Gastroesophageal sphincter (tissue), 4 donors: Measurements from ENCODE around the gene AUTS2. TPM values are rescaled to one million over a fixed set of nuclear protein-coding genes. Genes with fewer than 3 reads are reported as not detected.

ENCODE experiments used
- ATAC-seq: fragments of 150-250 bp; one replicate; pipeline ENCODE4 v1.9.1; 2016; ENCODE audit warnings: mild to moderate bottlenecking, moderate library complexity
- H3K27ac ChIP-seq, 4 donors: fragments of 200-600 bp; sonication (generic) in 3 of 4; 1 replicate in 3 of 4; 2 replicates in 1 of 4; pipeline ENCODE4 v1.5.1; 2016 to 2019
- H3K27me3 ChIP-seq: fragments of 200-600 bp; sonication (generic); one replicate; pipeline ENCODE4 v1.5.1; 2019
- H3K36me3 ChIP-seq, 2 donors: fragments of 200-600 bp; sonication (generic); one replicate each; pipeline ENCODE4 v1.5.1; 2019; ENCODE audit warnings: control low read depth in 1 of 2
- H3K4me1 ChIP-seq, 3 donors: fragments of 200-600 bp; sonication (generic); 1 replicate in 2 of 3; 2 replicates in 1 of 3; pipeline ENCODE4 v1.5.1; 2016 to 2019; ENCODE audit warnings: control low read depth in 2 of 3
- H3K4me3 ChIP-seq, 2 donors: fragments of 200-600 bp; sonication (generic); one replicate each; pipeline ENCODE4 v1.5.1; 2019; ENCODE audit warnings: mild to moderate bottlenecking in 1 of 2, moderate library complexity in 1 of 2
- H3K9me3 ChIP-seq, 3 donors: fragments of 200-600 bp; sonication (generic); one replicate each; pipeline ENCODE4 v1.5.1; 2017 to 2019; ENCODE audit warnings: control low read depth in 2 of 3
- EP300 ChIP-seq: sonication (generic); formaldehyde crosslinking; IDR thresholded peaks from one replicate; pipeline ENCODE4 v1.6.1; 2017; ENCODE audit warnings: antibody characterized with exemption, mild to moderate bottlenecking
- POLR2A ChIP-seq, 2 donors: fragments of 450-650 bp; IDR thresholded peaks; one replicate each; pipeline ENCODE4 v1.6.1; 2017; ENCODE audit warnings: antibody characterized with exemption in 2 of 2, mild to moderate bottlenecking in 2 of 2, moderate library complexity in 1 of 2
- POLR2AphosphoS5 ChIP-seq: sonication (generic); formaldehyde crosslinking; IDR thresholded peaks from one replicate; pipeline ENCODE4 v1.6.1; 2017; ENCODE audit warnings: antibody characterized with exemption
- WGBS, 2 donors: methylation state at CpG; one replicate each; pipeline ENCODE4 v1.1.5; 2018; ENCODE audit warnings: low coverage in 1 of 2; 5-methylcytosine and 5-hydroxymethylcytosine counted together
- total RNA-seq, 4 donors: library from RNA; depleted of rRNA; stranded (reverse); fragments of >200 nt; gene quantifications; one replicate each; pipeline ENCODE4 v1.1.0, GENCODE V29; 2016
- TF ChIP-seq, protein P1 (sequence below), 4 experiments: fragments of 200-600 bp in 2 of 4; fragments of 450-650 bp in 2 of 4; sonication (generic) in 1 of 4; IDR thresholded peaks; one replicate each; pipeline ENCODE4 v1.5.1; 2017 to 2019; ENCODE audit warnings: antibody characterized with exemption in 4 of 4, mild to moderate bottlenecking in 2 of 4, moderate library complexity in 2 of 4

AUTS2 gene
- total RNA-seq, 4 donors from 2014 or later, result 12.2 to 48.7 (median 44.1) TPM

DNA sequence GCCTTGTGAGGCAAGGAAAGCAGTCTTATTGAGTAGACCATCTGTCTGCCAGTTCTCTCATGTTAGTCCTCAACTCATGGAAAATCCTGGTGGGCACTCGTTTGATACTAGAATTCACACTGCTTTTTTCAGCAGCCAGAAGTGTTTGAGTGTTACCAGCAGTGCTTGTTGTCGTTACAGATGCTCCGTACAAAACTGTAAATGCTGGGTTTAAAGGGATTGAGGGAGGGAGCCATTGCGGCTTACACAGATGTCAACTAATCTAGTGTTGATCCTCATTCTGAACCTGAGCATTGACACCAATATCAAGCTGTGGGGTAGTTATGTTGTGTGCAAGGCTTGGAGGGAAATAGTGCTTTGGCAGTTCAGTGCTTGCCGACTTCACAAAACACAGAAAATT lies 348.6 kb downstream of the AUTS2 start:
- no peaks in the 10 kb centered on the region for H3K36me3 ChIP-seq
- no peak for ATAC-seq
- WGBS, 2 donors, result 80 to 89% methylated on average over 2 to 3 of the region's 5 CpGs
- TF ChIP-seq POLR2A (IDR thresholded peaks at IDR 0.05), result no peak
- TF ChIP-seq, protein P1, sequence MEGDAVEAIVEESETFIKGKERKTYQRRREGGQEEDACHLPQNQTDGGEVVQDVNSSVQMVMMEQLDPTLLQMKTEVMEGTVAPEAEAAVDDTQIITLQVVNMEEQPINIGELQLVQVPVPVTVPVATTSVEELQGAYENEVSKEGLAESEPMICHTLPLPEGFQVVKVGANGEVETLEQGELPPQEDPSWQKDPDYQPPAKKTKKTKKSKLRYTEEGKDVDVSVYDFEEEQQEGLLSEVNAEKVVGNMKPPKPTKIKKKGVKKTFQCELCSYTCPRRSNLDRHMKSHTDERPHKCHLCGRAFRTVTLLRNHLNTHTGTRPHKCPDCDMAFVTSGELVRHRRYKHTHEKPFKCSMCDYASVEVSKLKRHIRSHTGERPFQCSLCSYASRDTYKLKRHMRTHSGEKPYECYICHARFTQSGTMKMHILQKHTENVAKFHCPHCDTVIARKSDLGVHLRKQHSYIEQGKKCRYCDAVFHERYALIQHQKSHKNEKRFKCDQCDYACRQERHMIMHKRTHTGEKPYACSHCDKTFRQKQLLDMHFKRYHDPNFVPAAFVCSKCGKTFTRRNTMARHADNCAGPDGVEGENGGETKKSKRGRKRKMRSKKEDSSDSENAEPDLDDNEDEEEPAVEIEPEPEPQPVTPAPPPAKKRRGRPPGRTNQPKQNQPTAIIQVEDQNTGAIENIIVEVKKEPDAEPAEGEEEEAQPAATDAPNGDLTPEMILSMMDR (IDR thresholded peaks at IDR 0.05), result no peak
- no peak for TF ChIP-seq EP300
- no peak for TF ChIP-seq POLR2AphosphoS5
- no peaks in the 10 kb centered on the region for H3K9me3 ChIP-seq
- peaks cover 0 to 15% (median 0%) of the 10 kb centered on the region in 3 donors for H3K4me1 ChIP-seq
- H3K27ac ChIP-seq, result no peak overlapping the region
- H3K27me3 ChIP-seq, result no peaks in the 10 kb centered on the region
- H3K4me3 ChIP-seq, result no peak overlapping the region

DNA sequence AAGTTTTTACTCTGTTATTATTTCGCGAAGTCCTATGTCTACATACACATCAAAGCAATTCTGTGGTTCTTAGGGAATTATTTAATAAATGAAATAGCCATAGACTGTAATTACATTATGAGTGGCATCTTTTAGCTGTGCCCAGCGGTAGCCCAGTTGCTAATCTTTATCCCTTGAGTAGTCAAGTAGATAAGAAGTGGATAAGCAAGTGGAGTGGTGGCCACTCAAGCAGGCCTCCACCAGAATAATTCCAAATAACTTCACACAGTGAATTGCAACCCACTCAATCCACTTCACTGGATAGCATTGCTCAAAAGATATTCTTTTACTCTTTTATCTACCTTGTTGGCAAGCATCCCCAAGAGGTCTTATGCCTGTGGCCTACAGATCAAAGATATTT lies 349.7 kb downstream of the AUTS2 start:
- no peaks in the 10 kb centered on the region for H3K9me3 ChIP-seq
- no peaks in the 10 kb centered on the region for H3K36me3 ChIP-seq
- no peak overlapping the region for H3K4me3 ChIP-seq
- peaks cover 0 to 18% (median 0%) of the 10 kb centered on the region in 3 donors for H3K4me1 ChIP-seq
- no peak for ATAC-seq
- 90 to 94% methylated on average over 2 to 3 of the region's 3 CpGs for WGBS, 2 donors
- TF ChIP-seq, protein P1 (IDR thresholded peaks at IDR 0.05), result no peak
- TF ChIP-seq POLR2AphosphoS5 (no peak), EP300 (no peak), POLR2A (IDR thresholded peaks at IDR 0.05) (no peak)
- no peaks in the 10 kb centered on the region for H3K27me3 ChIP-seq
- H3K27ac ChIP-seq, result no peak overlapping the region

DNA sequence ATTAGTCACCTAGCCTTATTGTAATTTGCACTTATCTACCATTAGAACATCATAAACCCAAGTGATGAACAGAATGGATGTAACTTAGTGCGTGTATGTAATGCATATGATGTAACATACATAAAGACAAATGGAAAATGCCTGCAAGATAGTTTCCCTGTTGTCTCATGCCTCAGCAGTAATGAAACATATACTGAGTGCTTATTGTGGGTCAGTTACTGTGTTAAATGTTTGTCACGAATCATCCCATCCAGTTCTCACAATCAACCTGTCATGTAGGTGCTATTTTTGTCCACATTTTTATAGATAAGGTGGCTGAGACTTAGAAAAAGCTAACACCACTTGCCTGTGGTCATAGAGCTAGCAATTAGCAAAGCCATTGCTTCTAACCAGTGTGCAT lies 350.8 kb downstream of the AUTS2 start:
- no peak overlapping the region for H3K27ac ChIP-seq
- no peaks in the 10 kb centered on the region for H3K9me3 ChIP-seq
- H3K36me3 ChIP-seq, result no peaks in the 10 kb centered on the region
- no peak overlapping the region for H3K4me3 ChIP-seq
- 56 to 84% methylated on average over 2 of the region's 2 CpGs for WGBS, 2 donors
- H3K27me3 ChIP-seq, result no peaks in the 10 kb centered on the region
- ATAC-seq, result no peak
- peaks cover 0 to 29% (median 3%) of the 10 kb centered on the region in 3 donors for H3K4me1 ChIP-seq
- TF ChIP-seq POLR2AphosphoS5, result no peak
- no peak for TF ChIP-seq EP300
- TF ChIP-seq, protein P1 (IDR thresholded peaks at IDR 0.05), result no peak
- no peak for TF ChIP-seq POLR2A (IDR thresholded peaks at IDR 0.05)

DNA sequence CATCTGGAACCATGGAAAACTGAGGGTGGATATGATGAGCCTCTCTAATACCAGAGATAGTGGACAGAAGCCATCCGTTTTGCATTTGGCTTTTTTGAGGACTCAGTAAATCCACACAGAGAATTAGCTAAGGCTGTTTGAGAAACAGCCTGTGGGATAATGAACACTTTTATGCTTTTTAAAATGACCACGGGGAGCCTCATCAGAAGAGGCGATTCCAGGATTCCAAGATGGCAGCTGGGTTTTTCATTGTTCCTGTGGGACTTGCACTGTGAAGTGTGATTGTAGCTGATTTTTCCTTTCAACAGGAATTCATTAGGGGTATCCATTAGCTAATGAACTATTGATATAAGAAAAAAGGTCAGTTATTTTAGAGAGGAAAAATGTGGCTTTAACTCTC lies 353.2 kb downstream of the AUTS2 start:
- Histone ChIP-seq H3K4me3 (no peak overlapping the region), H3K27me3 (no peaks in the 10 kb centered on the region), H3K27ac (no peak overlapping the region), H3K9me3 (no peaks in the 10 kb centered on the region), H3K36me3 (no peaks in the 10 kb centered on the region), H3K4me1 (peaks cover 0 to 39% (median 3%) of the 10 kb centered on the region in 3 donors)
- 90 to 97% methylated on average over 2 to 3 of the region's 3 CpGs for WGBS, 2 donors
- no peak for ATAC-seq
- no peak for TF ChIP-seq EP300
- TF ChIP-seq POLR2AphosphoS5, result no peak
- TF ChIP-seq, protein P1 (IDR thresholded peaks at IDR 0.05), result no peak
- TF ChIP-seq POLR2A (IDR thresholded peaks at IDR 0.05), result no peak

DNA sequence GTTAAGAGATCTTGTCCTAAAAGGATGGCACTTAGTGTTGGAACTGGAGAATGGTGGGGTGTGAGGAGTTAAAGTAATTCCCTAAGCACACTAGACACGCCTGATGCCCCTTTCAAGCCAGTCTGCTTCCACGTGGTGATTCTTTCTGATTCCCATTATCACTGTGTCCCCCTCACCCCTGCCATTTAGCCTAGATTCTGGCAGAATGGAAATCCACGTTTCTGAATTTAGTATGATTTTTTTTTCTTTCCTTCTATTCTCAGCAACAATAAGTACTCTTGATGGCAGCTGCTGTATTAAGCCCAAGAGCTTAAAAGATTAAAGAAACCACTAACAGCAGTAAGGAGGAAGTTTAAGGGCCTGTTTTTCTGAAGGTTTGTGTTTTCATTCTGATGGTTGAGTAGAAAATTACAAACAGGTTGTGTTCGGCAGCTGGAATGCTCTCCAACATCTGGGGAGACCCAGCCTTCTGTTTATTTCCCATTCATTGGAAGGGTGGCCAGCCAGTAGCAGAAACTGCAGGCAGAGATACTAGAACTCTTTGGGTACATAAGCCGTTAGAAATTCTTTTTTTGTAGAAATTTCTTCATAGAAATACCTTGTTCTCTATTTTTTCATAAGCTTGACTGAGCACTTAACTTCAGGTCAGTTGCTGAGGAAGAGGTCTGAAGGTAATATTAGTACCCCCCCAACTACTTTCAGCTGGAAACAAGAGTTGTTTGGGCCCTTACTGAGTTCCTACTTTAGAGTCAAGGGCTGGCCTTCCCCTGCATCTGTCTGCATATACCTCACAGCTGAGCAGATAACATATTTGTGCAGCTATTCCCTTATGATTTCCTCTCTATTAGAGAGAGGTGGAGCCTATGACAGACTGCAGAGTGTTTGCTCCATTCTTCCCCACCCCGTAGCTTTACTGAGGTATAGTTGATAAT lies 355.1 kb downstream of the AUTS2 start:
- H3K4me1 ChIP-seq, result peaks cover 0 to 42% (median 3%) of the 10 kb centered on the region in 3 donors
- ATAC-seq, result no peak
- H3K27ac ChIP-seq, result no peak overlapping the region
- H3K27me3 ChIP-seq, result no peaks in the 10 kb centered on the region
- no peaks in the 10 kb centered on the region for H3K9me3 ChIP-seq
- TF ChIP-seq POLR2A (IDR thresholded peaks at IDR 0.05) (no peak), EP300 (no peak), POLR2AphosphoS5 (no peak)
- TF ChIP-seq, protein P1 (IDR thresholded peaks at IDR 0.05), result no peak
- WGBS, 2 donors, result 44 to 53% methylated on average over 5 to 6 of the region's 6 CpGs
- no peak overlapping the region for H3K4me3 ChIP-seq
- H3K36me3 ChIP-seq, result no peaks in the 10 kb centered on the region
